ENCODE data around the gene PHF14.
A peak's percentile ranks its signal among the peaks of the same experiment; 100 is the strongest.
"Not testable (repeated sequence)": the region's sequence is repeated elsewhere in the genome, so short reads cannot be mapped to it uniquely, and the experiment has no call there.

The PHF14 gene

GRCh38 chr7:10939237-10939910 is 34.3 kb upstream of the PHF14 start:
- DNase-seq (ENCODE audit: low read depth): peak; percentile 2
- peak overlapping the region; percentile 82 for H3K4me3 ChIP-seq (ENCODE audit: control insufficient read depth, low read depth, low read length)
- no peak for TF ChIP-seq CTCF (conservative IDR thresholded peaks at IDR 0.05; ENCODE audit: control insufficient read depth, insufficient read depth, low read depth, low read length)

- peak overlapping the region; percentile 82 for H3K4me3 ChIP-seq (ENCODE audit: control insufficient read depth, low read depth, low read length)
- peak; percentile 94 for DNase-seq (ENCODE audit: low read depth)
- TF ChIP-seq CTCF (conservative IDR thresholded peaks at IDR 0.05; ENCODE audit: control insufficient read depth, insufficient read depth, low read depth, low read length): no peak
These were observed 33.6 kb upstream of the PHF14 start for GRCh38 chr7:10939911-10940703.

- DNase-seq (ENCODE audit: low read depth): no peak
- peak overlapping the region; percentile 72 for H3K4me3 ChIP-seq (ENCODE audit: control insufficient read depth, low read depth, low read length)
- TF ChIP-seq CTCF (conservative IDR thresholded peaks at IDR 0.05; ENCODE audit: control insufficient read depth, insufficient read depth, low read depth, low read length): no peak
These were observed 32.8 kb upstream of the PHF14 start for GRCh38 chr7:10940704-10941355.

DNA sequence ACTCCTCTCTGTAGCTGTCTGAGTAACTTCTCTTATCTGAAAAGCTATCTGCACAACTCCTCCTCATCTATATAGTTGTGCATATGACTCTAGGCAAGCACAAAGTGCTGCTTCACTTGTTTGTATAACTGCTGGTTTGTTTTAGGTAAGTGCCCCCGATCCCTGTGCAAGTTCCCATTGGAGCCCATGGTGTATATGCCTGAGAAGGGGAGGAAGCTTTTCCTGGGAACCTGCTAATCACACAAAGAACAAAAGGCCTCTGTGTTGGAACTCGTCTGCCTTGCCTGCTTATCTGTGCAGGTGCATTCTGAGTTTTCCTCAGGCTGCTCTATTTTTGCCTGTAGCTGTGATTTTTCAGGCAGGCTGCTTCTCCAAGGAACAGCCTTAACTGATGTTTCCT is 23.2 kb upstream of the PHF14 start:
- H3K4me3 ChIP-seq (ENCODE audit: control insufficient read depth, low read depth, low read length): no peak overlapping the region
- TF ChIP-seq CTCF (conservative IDR thresholded peaks at IDR 0.05; ENCODE audit: control insufficient read depth, insufficient read depth, low read depth, low read length): no peak
- no peak for DNase-seq (ENCODE audit: low read depth)

GRCh38 chr7:10950974-10951578 is 22.6 kb upstream of the PHF14 start:
- not testable (repeated sequence) for H3K4me3 ChIP-seq (ENCODE audit: control insufficient read depth, low read depth, low read length)

DNA sequence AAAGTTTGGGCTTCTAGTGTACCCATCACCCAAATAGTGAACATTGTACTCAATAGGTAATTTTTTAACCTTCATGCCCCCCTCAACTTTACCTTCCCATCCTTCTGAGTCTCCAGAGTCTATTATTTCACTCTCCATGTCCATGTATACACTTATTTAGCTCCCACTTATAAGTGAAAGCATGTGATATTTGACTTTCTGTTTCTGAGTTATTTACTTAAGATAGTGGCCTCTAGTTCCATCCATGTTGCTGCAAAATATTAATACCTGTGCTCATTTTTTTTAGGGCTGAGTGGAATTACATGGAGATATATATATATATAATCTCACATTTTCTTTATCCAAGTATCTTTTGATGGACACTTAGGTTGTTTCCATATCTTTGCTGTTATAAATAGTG is 21.1 kb upstream of the PHF14 start:
- no peak overlapping the region for H3K4me3 ChIP-seq (ENCODE audit: control insufficient read depth, low read depth, low read length)
- no peak for TF ChIP-seq CTCF (conservative IDR thresholded peaks at IDR 0.05; ENCODE audit: control insufficient read depth, insufficient read depth, low read depth, low read length)
- no peak for DNase-seq (ENCODE audit: low read depth)

More at GRCh38 chr7:10950974-10951578, 22.6 kb upstream of the PHF14 start:
- DNase-seq (ENCODE audit: low read depth): not testable (repeated sequence)

DNA sequence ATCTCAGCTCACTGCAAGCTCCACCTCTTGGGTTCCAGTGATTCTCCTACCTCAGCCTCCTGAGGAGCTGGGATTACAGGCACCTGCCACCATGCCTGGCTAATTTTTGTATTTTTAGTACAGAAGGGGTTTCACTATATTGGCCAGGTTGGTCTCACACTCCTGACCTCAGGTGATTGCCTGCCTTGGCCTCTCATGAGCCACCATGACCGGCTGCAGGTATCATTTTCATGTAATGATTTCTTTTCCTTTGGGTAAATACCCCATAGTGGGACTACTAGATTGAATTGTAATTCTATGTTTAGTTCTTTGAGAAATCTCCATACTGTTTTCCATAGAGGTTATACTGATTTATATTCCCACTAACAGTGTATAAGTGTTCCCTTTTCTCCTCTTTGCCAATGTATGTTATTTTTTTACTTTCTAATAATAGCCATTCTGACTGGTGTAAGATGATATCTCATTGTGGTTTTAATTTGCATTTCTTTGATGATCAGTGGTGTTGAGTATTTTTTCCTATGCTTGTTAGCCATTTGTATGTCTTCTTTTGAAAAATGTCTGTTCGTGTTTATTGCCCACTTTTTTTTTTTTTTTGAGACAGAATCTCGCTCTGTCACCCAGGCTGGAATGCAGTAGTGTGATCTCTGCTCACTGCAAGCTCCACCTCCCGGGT is 20.5 kb upstream of the PHF14 start:
- DNase-seq (ENCODE audit: low read depth); H3K4me3 ChIP-seq (ENCODE audit: control insufficient read depth, low read depth, low read length): not testable (repeated sequence)

Data from fibroblast of mammary gland (primary cell).